GM12801 (cell line): ENCODE results near the gene TEX48.

Source experiments
- TF ChIP-seq, protein P1 (sequence below): IDR thresholded peaks from one replicate; pipeline ENCODE4 v1.5.1; 2011; ENCODE audit warnings: control low read depth; ENCODE audit not compliant: insufficient read length; ENCODE audit errors: extremely low read depth

The TEX48 gene

DNA sequence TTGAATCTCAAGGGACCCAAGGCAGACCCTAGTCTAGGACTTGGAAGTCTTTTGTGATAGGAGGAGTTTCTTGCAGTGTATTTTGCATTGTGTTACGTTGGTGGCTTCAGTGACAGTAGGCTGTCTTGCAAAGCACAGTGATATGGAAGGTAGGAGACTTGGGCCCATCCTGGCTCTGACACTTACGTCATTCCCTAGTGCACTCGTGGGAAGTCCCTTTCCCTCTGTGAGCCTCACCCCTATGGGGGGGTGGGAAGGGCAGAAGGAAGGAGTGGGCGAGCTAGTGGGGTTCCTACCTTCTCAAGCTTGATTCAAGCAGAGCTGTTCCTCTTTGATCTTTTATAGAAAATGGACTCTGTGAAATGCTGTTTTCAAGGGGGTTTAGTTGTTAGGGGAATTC lies 15.1 kb downstream of the TEX48 start:
- TF ChIP-seq, protein P1, sequence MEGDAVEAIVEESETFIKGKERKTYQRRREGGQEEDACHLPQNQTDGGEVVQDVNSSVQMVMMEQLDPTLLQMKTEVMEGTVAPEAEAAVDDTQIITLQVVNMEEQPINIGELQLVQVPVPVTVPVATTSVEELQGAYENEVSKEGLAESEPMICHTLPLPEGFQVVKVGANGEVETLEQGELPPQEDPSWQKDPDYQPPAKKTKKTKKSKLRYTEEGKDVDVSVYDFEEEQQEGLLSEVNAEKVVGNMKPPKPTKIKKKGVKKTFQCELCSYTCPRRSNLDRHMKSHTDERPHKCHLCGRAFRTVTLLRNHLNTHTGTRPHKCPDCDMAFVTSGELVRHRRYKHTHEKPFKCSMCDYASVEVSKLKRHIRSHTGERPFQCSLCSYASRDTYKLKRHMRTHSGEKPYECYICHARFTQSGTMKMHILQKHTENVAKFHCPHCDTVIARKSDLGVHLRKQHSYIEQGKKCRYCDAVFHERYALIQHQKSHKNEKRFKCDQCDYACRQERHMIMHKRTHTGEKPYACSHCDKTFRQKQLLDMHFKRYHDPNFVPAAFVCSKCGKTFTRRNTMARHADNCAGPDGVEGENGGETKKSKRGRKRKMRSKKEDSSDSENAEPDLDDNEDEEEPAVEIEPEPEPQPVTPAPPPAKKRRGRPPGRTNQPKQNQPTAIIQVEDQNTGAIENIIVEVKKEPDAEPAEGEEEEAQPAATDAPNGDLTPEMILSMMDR: no peak

DNA sequence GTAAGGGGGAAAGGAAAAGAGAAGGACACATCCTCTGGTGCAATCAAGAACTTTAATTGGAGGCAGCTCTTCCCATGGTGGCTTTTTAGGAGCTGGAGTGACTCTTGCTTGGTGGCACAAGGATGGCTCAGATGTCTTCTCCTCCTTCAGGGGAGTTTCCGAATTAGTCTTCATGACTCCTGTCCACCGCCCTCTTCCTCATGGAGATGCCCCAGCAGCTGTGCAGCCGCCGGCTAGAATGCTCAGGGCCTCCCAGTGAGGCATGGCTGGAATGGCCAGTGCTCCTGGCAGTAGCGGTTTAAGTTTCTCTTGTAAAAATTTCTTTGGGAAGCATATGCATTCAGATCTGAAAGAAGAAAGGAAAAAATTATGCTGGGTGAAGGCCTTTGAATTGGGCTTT lies 15.6 kb downstream of the TEX48 start:
- TF ChIP-seq, protein P1: no peak

DNA sequence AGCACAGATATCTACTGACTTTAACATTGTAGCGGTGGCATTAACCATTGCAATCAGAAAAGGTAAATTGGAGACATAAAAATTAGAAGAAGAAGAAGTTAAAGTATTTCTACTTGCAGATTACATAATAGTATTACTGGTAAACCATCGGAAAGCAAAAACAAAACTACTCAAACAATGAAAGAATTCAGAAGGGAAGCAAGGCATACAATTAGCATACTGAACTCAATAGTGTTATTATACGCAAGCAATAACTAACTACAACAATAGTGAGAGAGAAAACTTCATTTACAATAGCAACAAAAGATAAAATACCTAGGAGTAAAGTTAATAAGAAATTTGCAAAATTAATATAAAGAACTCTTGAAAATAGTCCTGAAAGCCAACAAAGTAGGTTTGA lies 17.8 kb downstream of the TEX48 start:
- TF ChIP-seq, protein P1: no peak

DNA sequence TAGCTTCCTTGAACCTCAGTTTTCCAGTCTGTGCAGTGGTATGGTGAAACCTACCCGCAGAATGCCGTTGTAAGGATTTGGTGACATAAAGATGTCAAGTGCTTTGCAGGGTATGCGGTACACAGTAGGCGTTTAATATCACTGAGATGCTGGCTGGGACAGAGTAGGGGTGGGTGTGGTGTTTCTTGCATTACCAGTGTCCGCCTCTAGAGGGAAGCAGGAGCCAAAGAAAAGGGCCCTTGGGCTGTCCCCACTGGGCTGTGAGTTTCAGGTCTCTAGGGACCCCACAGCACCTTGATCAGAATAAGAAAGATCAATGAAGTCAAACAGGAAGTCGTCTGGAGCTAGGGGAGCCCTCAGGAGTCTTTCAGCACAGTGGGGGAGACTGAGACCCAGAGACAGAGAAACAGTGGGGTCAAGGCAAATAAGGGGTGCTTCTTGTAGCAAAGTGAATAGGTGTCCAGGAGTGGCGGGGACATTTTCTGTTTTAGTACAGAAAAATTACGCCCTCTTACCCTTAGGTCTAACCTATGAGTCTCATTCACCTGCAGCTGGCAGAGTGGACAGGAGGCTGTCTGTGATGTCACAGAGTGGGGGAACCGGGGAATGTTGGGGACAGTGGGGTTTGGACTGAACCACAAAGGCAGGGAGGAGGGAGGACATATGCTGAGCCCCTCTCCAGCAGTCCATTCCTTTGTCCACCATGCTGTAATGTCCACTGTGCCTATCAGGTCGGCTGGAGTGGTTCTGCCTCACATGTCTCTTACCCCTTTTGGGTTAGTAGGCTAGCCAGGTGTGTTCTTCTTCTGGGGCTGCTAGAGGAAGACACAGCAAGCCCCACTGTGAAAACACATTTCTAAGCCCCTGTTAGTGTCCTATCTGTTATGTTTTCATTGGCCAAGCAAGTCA lies 19.7 kb downstream of the TEX48 start:
- TF ChIP-seq, protein P1: no peak

DNA sequence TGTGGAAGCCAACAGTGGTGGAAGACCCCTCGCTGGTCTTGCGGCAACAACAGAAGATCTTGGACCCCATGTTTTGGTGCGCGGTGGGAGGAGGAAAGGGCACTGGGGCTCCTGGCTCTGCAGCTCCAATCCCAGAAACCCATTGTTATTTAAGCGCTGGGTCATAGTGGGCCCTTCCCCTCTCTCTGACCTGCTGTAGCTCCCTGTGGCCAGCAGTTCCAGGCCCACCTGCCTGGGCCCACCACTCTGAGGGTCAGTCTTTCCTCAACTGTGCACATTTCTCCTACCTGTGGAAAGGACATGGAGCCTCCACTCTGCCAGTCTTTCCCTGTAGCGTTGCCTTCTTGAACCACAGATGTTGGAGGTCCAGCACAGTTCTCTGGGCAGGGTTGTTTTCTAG lies 24.3 kb downstream of the TEX48 start, which contains the start of gene TEX53:
TSS of gene TEX53 (minus strand) at position 101 of the 400 bp plus-strand sequence. CDS start at position 70, 31 bp downstream.
- TF ChIP-seq, protein P1: no peak

DNA sequence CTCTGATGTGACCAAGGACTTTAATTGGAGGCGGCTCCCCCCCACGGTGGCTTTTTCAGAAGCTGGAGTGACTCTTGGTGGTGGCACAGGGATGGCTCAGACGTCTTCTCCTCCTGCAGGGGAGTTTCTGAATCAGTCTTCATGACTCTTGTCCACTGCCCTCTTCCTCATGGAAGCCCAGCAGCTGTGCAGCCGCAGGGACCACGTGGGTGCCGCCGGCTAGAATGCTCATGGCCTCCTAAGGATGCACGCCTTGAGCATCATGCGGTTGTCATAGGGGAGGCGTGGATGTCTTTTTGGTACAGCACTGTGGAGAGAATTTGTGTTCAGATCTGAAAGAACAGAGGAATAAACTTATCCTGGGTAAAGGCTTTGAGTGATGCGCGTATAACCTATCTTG lies 25.7 kb downstream of the TEX48 start:
- TF ChIP-seq, protein P1: no peak

DNA sequence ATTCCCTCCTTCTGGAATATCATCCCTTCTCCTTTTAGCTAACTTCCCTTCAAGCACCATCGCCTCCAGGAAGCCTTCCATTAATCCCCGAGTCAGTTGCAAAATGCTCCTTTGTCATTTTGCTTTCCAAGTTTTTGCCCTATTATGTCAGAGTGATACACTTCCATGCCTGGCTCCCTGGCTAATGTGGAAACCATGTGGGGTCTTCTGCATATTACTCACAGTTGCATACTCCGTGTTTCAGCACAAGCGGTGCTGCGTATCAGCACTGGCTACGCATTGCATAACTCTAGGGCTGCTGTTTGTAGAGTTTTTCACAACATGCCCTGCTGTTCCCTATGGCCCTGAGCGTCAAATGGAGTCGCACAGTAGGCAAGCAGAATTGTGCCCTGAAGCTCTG lies 26.3 kb downstream of the TEX48 start:
- TF ChIP-seq, protein P1: no peak
